CD8-positive, alpha-beta memory T cell (primary cell): ENCODE results near the gene NLK. TPM values are rescaled to one million over a fixed set of nuclear protein-coding genes. Genes with fewer than 3 reads are reported as not detected.
"Not testable (repeated sequence)": the region's sequence is repeated elsewhere in the genome, so short reads cannot be mapped to it uniquely, and the experiment has no call there.

Experiments used
- CTCF ChIA-PET: fragments of 350-600 bp; sonication (Branson Sonifier 250); formaldehyde crosslinking; loops from one replicate; lab custom pipeline; 2021; ENCODE audit warnings: antibody characterized with exemption; lab: Charles Lee
- POLR2A ChIA-PET: fragments of 350-600 bp; sonication (Branson Sonifier 250); formaldehyde crosslinking; loops from one replicate; lab custom pipeline; 2021; ENCODE audit warnings: antibody characterized with exemption; lab: Charles Lee
- DNase-seq, 5 donors: peaks; one replicate each; pipeline versions ENCODE4 v3.0.0 to v3.0.0-alpha.2; 2020 to 2022; ENCODE audit warnings: mixed read lengths in 1 of 5
- H3K27ac ChIP-seq: one replicate; pipeline ENCODE4 v1.7.0; 2013; ENCODE audit warnings: low read depth, mild to moderate bottlenecking, low read length, moderate library complexity
- H3K27me3 ChIP-seq: 2 replicates; pipeline ENCODE4 v1.7.0; 2013; ENCODE audit warnings: low read length, mild to moderate bottlenecking; ENCODE audit not compliant: insufficient read depth, poor library complexity, severe bottlenecking
- H3K36me3 ChIP-seq: 2 replicates; pipeline ENCODE4 v1.7.0; 2013; ENCODE audit warnings: mild to moderate bottlenecking, low read length, moderate library complexity; ENCODE audit not compliant: insufficient read depth
- H3K4me1 ChIP-seq: 2 replicates; pipeline ENCODE4 v1.7.0; 2013; ENCODE audit warnings: mild to moderate bottlenecking, low read length, moderate library complexity; ENCODE audit not compliant: insufficient read depth
- H3K4me3 ChIP-seq: 2 replicates; pipeline ENCODE4 v1.7.0; 2013; ENCODE audit warnings: mild to moderate bottlenecking, low read length
- H3K9me3 ChIP-seq: 2 replicates; pipeline ENCODE4 v1.7.0; 2013; ENCODE audit warnings: mild to moderate bottlenecking, low read length
- H3K27ac Mint-ChIP-seq, 8 donors: one replicate each; pipeline ENCODE4 v1.8.0; 2020 to 2021; ENCODE audit warnings: mixed read lengths in 8 of 8, mild to moderate bottlenecking in 6 of 8, inconsistent platforms in 3 of 8, moderate library complexity in 3 of 8
- H3K27me3 Mint-ChIP-seq, 2 donors: one replicate each; pipeline ENCODE4 v1.8.0; 2020 to 2021; ENCODE audit warnings: mixed read lengths in 2 of 2, mild to moderate bottlenecking in 1 of 2, moderate library complexity in 1 of 2
- H3K36me3 Mint-ChIP-seq, 3 donors: one replicate each; pipeline ENCODE4 v1.8.0; 2020 to 2021; ENCODE audit warnings: mixed read lengths in 3 of 3, inconsistent platforms in 1 of 3, mild to moderate bottlenecking in 1 of 3
- H3K4me1 Mint-ChIP-seq, 3 donors: one replicate each; pipeline ENCODE4 v1.8.0; 2020 to 2021; ENCODE audit warnings: mixed read lengths in 3 of 3, inconsistent platforms in 1 of 3, mild to moderate bottlenecking in 1 of 3
- H3K4me3 Mint-ChIP-seq, 7 donors: one replicate each; pipeline ENCODE4 v1.8.0; 2020 to 2021; ENCODE audit warnings: mixed read lengths in 7 of 7, mild to moderate bottlenecking in 6 of 7, moderate library complexity in 4 of 7, inconsistent platforms in 2 of 7
- H3K9me3 Mint-ChIP-seq, 5 donors: one replicate each; pipeline ENCODE4 v1.8.0; 2020 to 2022; ENCODE audit warnings: mixed read lengths in 5 of 5, mild to moderate bottlenecking in 3 of 5, moderate library complexity in 2 of 5, inconsistent platforms in 1 of 5
- polyA plus RNA-seq: library from polyadenylated mRNA; unstranded; fragments of 300-500 nt; fragmentation: Illumina TruSeq; gene quantifications from one replicate; pipeline ENCODE4 v1.2.3, GENCODE V29; 2021
- total RNA-seq, 2 experiments: library from RNA; stranded (reverse); gene quantifications; one replicate each; pipeline ENCODE4 v1.2.3, GENCODE V29; 2021

Gene NLK
- total and polyA plus RNA-seq, 3 experiments from 2014 or later: 1.7 to 12.8 (median 12.0) TPM

GRCh38 chr17:28230607-28231006, 188.1 kb downstream of the NLK start:
- H3K27me3 ChIP-seq: peaks cover 14% of the 10 kb centered on the region
- H3K9me3 Mint-ChIP-seq, DNase-seq, H3K4me3 Mint-ChIP-seq, H3K4me3 ChIP-seq, H3K36me3 ChIP-seq, H3K27ac ChIP-seq, H3K4me1 ChIP-seq, POLR2A ChIA-PET, H3K27ac Mint-ChIP-seq, H3K9me3 ChIP-seq, H3K36me3 Mint-ChIP-seq: not testable (repeated sequence)
- Mint-ChIP-seq H3K27me3 (peaks cover 45 to 67% of the 10 kb centered on the region in 2 donors), H3K4me1 (peaks cover 6 to 13% (median 9%) of the 10 kb centered on the region in 3 donors)
- CTCF ChIA-PET: interaction anchor here (1.1 kb wide), 1 partner anchor 309 kb away, joined by 3 read pairs; no protein-coding TSS in a partner anchor

GRCh38 chr17:28231624-28232023, 189.1 kb downstream of the NLK start:
- CTCF ChIA-PET, H3K4me3 Mint-ChIP-seq, H3K27ac ChIP-seq, H3K27ac Mint-ChIP-seq, H3K36me3 ChIP-seq, H3K9me3 Mint-ChIP-seq, POLR2A ChIA-PET, H3K9me3 ChIP-seq, H3K4me1 ChIP-seq, H3K36me3 Mint-ChIP-seq, H3K4me3 ChIP-seq, DNase-seq: not testable (repeated sequence)
- peaks cover 14% of the 10 kb centered on the region for H3K27me3 ChIP-seq
- Mint-ChIP-seq H3K4me1 (peaks cover 6 to 13% (median 9%) of the 10 kb centered on the region in 3 donors), H3K27me3 (peaks cover 36 to 57% of the 10 kb centered on the region in 2 donors)

- H3K4me3 Mint-ChIP-seq, H3K4me1 Mint-ChIP-seq, DNase-seq, H3K9me3 ChIP-seq, H3K4me3 ChIP-seq, POLR2A ChIA-PET, H3K36me3 Mint-ChIP-seq, H3K27me3 ChIP-seq, H3K36me3 ChIP-seq, H3K27ac ChIP-seq, H3K4me1 ChIP-seq, H3K9me3 Mint-ChIP-seq, H3K27ac Mint-ChIP-seq: not testable (repeated sequence)
- H3K27me3 Mint-ChIP-seq: peaks cover 26 to 48% of the 10 kb centered on the region in 2 donors
- CTCF ChIA-PET: interaction anchor here (0.8 kb wide), 1 partner anchor 38 kb away, joined by 3 read pairs; no protein-coding TSS in a partner anchor
Measured at GRCh38 chr17:28232966-28233870, 190.7 kb downstream of the NLK start.

- POLR2A ChIA-PET: not testable (repeated sequence)
- H3K27me3 Mint-ChIP-seq: peaks cover 20 to 39% of the 10 kb centered on the region in 2 donors
Measured at GRCh38 chr17:28233872-28234856, 191.7 kb downstream of the NLK start.

DNA sequence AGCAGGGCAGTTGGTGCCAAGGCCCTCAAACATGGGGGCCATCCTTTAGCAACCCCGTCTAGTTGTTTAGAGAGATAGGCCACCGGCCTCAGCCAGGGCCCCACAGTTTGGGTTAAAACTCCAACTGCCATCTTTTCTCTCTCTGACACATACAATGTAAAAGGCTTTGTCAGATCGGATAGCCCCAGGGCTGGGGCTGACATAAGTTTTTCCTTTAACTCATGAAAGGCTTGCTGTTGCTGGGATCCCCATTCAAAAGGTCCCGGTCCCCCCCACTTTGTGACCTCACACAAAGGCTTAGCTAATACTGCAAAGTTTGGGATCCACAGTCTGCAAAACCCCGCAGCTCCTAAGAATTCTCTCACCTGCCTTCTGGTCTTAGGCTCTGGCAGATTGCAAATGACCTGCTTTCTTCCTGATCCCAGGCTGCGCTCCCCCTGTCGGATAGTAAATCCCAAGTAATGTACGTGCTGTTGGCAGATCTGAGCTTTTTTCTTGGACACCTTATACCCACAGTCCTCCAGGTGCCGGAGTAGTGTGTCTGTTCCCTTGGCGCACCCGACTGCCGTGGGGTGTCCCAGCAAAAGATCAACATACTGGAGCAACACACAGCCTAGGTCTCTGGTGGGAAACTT, 192.7 kb downstream of the NLK start:
- H3K9me3 ChIP-seq, DNase-seq, H3K36me3 ChIP-seq, H3K27me3 ChIP-seq, H3K9me3 Mint-ChIP-seq, H3K4me1 ChIP-seq, H3K4me3 ChIP-seq, H3K36me3 Mint-ChIP-seq, H3K4me1 Mint-ChIP-seq, H3K27ac Mint-ChIP-seq, POLR2A ChIA-PET, H3K27ac ChIP-seq, H3K4me3 Mint-ChIP-seq: not testable (repeated sequence)
- peaks cover 16 to 31% of the 10 kb centered on the region in 2 donors for H3K27me3 Mint-ChIP-seq
- CTCF ChIA-PET: interaction anchor here (1.0 kb wide), 1 partner anchor 181 kb away, joined by 3 read pairs; no protein-coding TSS in a partner anchor

More at GRCh38 chr17:28233872-28234856, 191.7 kb downstream of the NLK start:
- H3K36me3 Mint-ChIP-seq, H3K27ac ChIP-seq, H3K4me3 Mint-ChIP-seq, H3K27ac Mint-ChIP-seq, H3K4me1 ChIP-seq, H3K4me1 Mint-ChIP-seq, H3K4me3 ChIP-seq, DNase-seq, H3K9me3 ChIP-seq, H3K9me3 Mint-ChIP-seq, H3K27me3 ChIP-seq, H3K36me3 ChIP-seq: not testable (repeated sequence)
- CTCF ChIA-PET: interaction anchor here (0.8 to 1.0 kb wide), 2 partner anchors 37 to 182 kb away, joined by 3 read pairs; no protein-coding TSS in a partner anchor

GRCh38 chr17:28236033-28236653, 193.7 kb downstream of the NLK start:
- H3K9me3 Mint-ChIP-seq, H3K27ac Mint-ChIP-seq, DNase-seq, H3K4me3 Mint-ChIP-seq, H3K4me3 ChIP-seq, H3K27ac ChIP-seq, H3K9me3 ChIP-seq, H3K4me1 ChIP-seq, H3K36me3 Mint-ChIP-seq, POLR2A ChIA-PET, H3K27me3 ChIP-seq, H3K4me1 Mint-ChIP-seq, H3K36me3 ChIP-seq: not testable (repeated sequence)
- CTCF ChIA-PET: interaction anchor here (0.9 kb wide), 1 partner anchor 15 kb away, joined by 3 read pairs; no protein-coding TSS in a partner anchor
- peaks cover 12 to 24% of the 10 kb centered on the region in 2 donors for H3K27me3 Mint-ChIP-seq

DNA sequence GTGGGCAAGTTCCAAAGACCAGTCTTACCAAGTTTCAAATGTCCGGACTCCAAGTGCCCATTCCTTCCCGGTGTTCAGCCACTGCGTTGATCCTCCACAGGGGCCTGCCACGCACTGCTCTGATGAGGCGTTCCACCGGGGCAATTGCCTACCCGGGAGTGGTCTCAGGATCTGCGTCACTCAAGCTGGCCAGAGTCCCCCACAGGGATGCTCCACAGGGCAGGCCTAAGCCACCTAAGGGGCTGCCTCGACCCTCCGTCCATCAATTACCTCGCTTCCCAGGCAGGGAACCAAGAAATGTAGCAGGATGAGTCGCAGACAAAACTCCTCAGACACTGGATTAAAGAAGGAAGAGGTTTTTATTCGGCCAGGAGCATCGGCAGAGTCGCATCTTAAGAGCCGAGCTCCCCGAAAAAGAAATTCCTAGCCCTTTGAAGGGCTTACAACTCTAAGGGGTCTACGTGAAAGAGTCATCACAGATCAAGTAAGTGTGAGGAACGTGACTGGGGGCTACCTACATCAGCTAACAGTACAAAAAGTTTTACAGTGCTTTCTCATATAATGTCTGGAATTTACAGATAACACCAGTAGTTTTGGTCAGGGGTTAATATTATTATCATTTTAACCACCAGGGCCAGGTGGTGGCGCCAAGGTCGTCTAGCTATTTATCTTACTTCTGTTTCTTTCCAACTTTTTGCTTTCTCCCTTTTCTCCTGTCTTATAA, 196.2 kb downstream of the NLK start:
- H3K36me3 Mint-ChIP-seq, H3K27ac Mint-ChIP-seq, H3K27me3 ChIP-seq, H3K4me1 Mint-ChIP-seq, H3K9me3 Mint-ChIP-seq, H3K9me3 ChIP-seq, H3K4me3 ChIP-seq, POLR2A ChIA-PET, H3K27ac ChIP-seq, H3K36me3 ChIP-seq, H3K4me1 ChIP-seq, CTCF ChIA-PET, DNase-seq: not testable (repeated sequence)
- H3K4me3 Mint-ChIP-seq: peak overlapping the region in 1 of 7 donors; percentile 18
- H3K27me3 Mint-ChIP-seq: peaks cover 8 to 12% of the 10 kb centered on the region in 2 donors
